H54 (cell line): ENCODE measurements around the gene MISP3.

Experiments
- DNase-seq: peaks from one replicate; pipeline ENCODE4 v3.0.0; 2011; ENCODE audit warnings: low spot score, mixed read lengths; ENCODE audit not compliant: insufficient read length
- FAIRE-seq: peaks from 3 replicates; lab custom pipeline; 2011; peaks lifted over from hg19 to GRCh38; lab: Jason Lieb, UNC
- POLR2A ChIP-seq: IDR thresholded peaks from 2 replicates; pipeline ENCODE4 v1.6.1; 2011; ENCODE audit warnings: low read depth, mild to moderate bottlenecking, low read length

The MISP3 gene

DNA sequence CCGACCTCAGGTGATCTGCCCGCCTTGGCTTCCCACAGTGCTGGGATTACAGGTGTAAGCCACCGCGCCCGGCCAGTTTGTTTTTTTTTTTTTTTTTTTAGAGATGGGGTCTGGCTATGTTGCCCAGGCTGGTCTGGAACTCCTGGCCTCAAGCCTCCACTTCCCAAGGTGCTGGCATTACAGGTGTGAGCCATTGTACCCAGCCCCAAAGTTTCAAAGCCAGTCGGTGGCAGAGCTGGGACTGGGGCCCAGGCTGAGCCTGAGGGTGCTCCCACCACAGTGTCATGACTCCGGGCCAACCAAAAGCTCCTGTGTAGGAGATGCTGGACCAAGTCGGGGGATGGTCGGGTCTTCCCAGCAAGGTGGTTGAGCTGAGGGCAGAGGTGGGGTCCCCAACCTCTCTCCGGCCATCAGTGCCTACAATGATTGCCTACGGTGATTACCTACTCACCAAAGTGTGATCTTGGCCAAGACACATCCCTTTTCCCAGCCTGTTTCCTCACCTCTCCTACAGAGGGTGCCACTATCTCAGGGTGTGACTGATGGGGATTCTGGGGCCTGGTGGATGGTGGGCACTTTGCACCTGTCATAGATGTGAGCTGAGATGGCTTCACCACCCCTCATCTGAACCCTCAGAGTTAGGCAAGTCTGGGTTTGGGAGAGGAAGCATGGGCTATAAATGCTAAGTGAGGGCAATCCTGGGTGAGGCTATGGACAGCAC, 23.8 kb downstream of the MISP3 start:
- TF ChIP-seq POLR2A = no peak
- no peak for FAIRE-seq

DNA sequence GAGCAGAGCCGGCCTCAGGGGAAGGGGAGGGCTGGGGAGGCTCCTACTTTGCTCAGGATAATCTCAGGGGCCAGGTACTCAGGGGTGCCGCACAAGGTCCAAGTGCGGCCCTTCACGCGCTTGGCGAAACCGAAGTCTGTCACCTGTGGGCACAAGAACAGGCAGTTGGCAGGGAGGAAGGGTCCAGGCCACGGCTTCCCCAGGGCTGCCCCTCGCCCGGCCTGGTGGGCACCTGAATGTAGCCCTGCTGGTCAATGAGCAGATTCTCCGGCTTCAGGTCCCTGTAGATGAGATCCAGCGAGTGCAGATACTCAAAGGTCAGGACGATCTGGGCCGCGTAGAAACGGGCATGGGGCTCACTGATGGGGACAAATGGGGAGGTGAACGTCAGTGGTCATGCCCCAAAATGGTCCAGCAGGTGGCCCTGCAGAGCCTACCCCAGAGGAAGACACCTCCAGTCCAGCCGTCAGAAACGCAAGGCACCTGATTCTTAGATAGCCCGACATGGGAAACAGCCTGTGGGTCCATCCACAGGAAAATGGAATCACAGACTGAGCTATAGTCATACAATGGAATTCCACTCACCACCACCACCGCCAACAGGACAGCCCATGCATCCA, 25.1 kb downstream of the MISP3 start:
- no peak for FAIRE-seq
- no peak for TF ChIP-seq POLR2A
- no peak for DNase-seq

More for the DNA sequence above, 23.8 kb downstream of the MISP3 start:
- DNase-seq = no peak

DNA sequence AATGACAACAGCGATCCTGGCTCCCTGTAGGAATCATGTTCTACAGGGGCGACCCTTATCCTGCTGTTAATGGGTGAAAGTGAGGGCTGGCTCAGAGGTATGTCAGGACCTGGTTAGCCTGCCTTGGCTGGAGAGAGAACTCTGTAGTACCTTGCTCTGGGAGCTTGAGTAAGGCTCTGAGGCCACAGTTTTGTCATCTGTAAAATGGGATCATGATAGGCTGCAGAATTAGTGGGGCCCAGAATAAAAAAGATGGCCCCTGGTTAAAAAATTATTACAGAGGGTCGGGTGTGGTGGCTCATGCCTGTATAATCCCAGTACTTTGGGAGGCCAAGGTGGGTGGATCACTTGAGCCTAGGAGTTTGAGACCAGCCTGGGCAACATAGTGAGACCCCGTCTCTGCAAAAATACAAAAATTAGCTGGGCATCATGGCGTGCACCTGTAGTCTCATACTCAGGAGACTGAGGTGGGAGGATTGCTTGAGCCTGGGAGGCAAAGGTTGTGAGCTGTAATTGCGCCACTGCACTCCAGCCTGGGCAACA, 28.5 kb downstream of the MISP3 start:
- FAIRE-seq = no peak
- no peak for TF ChIP-seq POLR2A
- no peak for DNase-seq

DNA sequence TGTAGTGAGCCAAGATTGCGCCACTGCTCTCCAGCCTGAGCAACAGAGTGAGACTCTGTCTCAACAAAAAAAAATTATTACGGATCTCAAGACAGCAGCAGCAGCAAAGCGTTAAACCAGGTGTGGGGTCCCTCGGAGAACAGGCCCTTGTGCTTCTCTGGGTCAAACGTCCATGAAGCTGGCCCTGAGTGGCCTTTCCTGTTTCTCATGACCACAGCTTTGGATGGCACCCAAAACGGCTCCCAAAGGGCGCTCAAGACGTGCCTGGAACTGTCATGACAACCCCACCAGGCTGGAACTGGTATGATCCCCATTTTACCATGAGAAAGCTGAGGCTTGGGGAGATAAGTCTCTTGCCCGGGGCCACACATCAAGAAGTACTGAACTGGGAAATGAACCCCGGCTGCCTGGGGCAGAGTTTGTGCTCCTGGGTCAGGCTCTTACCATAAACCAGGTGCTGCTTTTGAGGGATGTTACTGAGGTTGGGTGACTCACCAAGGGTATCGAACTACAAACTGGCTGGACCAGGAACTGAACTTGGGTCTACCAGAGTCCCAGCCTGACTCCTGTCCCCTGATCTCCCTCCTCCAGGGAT, 29.6 kb downstream of the MISP3 start:
- TF ChIP-seq POLR2A = no peak
- no peak for DNase-seq
- no peak for FAIRE-seq

DNA sequence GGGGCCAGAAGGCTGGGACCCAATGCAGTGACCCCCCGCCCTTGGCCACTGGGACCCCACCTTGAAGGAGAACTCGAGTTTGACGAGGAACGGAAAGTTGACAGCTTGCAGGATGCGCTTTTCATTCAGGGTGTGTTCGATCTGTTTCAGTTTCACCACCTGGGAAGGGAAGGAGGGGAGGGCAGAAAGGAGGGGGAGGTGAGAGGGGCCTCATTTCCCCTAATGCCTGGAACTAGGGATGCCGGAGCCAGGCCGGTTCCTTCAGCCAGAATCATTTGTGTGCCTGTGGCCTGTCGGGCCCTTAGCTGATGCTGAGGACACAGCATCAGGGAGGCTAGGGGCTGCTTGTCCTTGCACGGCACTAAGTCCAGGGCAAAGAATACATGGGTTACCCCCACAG, 30.2 kb downstream of the MISP3 start:
- TF ChIP-seq POLR2A = no peak
- FAIRE-seq (no peak), DNase-seq (no peak)

DNA sequence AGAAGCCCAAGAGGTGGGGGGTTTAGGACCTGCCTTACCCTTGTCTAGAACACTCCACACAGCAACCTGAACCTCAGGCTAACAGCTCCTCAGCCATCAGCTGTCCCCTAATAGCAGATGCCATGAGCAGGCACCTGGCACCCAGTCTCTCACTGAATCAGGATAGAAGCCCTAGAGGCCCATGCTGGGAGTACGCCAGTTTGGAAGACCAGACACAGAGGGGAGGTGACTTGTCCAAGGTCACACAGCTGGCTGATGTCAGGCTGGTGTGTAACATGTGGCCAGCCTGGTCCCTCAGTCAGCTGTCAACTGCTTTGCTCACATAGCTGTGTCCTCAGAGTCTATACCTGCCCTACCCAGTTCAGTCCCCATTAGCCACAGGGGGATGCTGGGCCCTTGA, 30.7 kb downstream of the MISP3 start:
- FAIRE-seq = no peak
- DNase-seq = no peak
- no peak for TF ChIP-seq POLR2A

DNA sequence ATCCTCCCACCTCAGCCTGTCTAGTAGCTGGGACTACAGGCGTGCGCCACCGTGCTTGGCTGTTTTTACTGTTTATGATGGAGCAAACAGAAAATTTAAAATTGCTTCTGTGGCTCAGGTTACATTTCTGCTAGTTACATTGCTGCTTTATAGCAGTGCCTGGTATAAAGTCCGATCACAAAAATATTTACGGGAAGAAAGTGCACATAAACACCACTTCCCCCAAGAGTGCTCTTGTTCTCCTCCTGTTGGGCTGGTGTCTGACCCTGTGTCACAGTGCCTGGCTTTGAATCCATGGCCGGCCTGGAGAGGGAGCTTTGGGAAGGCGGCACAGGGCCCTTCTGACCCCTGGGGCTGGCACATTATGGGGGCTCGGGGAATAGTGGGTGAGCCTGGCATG, 33.1 kb downstream of the MISP3 start:
- DNase-seq = no peak
- TF ChIP-seq POLR2A = no peak
- no peak for FAIRE-seq

DNA sequence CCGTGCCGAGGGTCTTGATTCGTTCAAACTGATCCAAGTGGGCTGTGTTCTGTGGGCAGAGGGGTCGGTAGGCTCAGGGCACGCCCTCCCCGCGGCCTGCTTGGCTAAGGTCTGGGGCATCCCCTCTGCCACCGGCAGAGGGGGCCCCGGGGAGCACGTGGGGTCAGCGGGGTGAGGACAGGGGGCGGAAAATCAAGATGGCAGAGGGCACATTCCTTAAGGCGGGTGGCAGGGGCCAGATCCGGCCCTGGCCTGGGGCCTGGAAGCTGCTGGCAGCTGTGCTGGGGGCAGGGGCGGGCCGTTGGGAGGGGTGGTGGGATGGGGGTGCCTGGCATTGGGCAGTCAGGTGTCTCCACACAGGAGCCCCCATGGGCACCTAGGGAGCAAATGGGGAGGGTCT, 34.3 kb downstream of the MISP3 start:
- no peak for FAIRE-seq
- no peak for TF ChIP-seq POLR2A
- DNase-seq = no peak

DNA sequence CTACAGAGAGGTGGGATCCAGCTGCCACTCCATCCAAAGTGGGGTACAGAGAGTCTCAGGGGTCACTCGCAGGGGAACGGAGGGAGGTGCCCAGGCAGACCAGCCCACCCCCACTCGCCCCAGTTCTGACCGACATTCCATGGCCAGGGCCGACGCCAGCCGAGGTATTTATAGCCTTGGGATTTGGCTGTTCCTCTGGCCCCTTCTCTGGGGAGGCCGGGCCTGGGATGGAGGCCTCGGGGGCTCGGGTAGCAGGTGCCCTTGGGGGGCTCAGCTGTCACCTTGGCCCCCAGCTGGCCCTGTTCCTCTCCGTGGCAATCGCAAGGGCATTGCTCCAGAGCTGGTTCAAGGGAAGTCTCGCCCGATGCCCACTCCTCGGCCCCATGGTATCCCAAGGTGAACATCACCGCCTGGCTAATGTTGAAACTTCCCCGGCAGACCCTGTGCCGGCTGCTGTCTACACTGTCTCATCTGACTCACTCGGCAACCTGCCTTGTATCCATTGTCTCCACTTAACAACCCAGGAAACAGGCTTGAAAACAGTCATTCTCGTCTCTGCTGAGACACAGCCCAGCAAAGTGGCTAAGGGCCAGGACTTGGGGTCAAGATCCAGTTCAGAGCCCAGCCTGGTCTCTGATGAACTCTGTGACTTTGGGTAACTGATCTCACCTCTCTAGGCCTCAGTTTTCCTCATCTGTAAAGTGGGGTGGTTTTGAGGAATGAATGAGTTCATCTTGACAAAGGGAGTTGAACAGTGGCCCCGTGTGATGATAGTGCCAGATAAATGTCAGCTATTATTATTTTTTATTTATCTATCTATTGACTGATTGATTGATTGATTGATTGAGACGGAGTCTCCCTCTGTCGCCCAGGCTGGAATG, 35.2 kb downstream of the MISP3 start:
- DNase-seq (no peak), FAIRE-seq (no peak)
- no peak for TF ChIP-seq POLR2A

DNA sequence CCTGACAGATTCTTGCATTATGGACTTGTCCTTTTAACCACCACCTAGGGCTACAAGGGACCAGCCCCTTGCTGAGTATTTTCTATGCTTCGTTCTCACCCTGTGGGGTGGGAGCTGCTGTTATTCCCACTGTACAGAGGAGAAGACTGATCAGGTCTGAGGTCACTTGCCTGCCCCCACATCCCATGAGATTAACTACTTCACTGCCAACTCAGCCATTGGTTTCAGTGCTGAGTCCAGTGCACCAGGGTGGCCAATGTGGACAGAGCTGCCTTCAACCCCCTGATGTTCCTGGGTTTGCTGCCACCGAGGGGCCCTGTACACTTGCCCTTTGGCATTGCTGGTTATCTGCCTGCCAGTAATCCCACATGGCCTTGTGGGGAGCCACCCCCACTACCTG, 38.1 kb downstream of the MISP3 start:
- DNase-seq (no peak), FAIRE-seq (no peak)
- no peak for TF ChIP-seq POLR2A

DNA sequence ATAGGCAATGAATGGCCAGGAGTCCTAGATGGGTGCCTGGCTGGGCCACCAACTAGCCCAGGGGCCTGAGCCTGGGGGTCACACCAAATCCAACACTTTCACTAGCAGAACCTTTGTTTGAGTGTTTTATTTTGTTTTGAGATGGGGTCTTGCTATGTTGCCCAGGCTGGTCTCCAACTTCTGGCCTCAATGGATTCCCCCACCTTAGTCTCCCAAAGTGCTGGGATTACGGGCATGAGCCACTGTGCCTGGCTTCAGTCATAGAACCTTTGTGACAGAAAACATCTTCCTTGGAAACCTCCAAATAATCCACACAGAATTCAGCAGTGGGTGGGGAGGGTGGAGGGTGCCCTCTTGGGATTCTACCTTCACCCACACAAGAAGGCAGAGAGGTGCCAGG, 38.9 kb downstream of the MISP3 start:
- DNase-seq (no peak), FAIRE-seq (no peak)
- TF ChIP-seq POLR2A = no peak

DNA sequence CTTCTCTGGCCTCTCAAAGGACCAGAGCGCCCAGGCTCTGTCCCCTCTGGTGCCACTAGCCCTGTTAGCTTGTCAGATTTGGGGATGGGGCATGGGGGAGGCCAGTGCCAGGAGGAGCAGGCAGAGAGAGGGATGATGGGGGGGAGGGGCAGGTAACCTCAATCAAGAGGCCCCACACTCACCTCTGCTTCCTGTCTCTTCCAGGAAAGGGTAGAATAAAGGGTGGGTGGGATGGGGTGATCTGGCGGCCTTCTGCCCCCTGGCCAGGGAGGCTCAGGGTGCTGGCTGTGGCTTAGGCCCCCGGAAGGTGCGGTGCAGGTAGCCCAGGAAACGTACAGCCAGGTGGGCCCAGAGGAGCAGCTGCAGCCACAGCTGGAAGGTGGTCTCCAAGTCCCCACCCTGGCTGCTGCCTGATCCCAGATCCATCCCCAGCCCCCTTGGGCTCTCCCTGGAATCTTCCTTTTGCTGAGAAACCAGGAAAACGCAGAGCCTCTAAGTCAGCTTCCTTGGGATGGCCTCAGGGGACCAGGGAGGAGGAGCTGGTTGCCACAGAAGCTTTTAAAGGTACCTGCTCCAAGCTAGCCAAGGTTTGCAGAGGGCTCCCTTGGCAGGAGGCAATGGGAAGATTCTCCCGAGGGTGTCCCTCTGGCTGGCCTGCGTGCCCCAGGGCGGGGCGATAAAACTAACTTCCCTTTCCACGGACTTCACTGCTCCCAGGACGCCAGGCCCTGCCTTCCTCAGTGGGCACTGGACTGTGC, 39.6 kb downstream of the MISP3 start:
- no peak for FAIRE-seq
- DNase-seq = no peak
- TF ChIP-seq POLR2A = no peak

DNA sequence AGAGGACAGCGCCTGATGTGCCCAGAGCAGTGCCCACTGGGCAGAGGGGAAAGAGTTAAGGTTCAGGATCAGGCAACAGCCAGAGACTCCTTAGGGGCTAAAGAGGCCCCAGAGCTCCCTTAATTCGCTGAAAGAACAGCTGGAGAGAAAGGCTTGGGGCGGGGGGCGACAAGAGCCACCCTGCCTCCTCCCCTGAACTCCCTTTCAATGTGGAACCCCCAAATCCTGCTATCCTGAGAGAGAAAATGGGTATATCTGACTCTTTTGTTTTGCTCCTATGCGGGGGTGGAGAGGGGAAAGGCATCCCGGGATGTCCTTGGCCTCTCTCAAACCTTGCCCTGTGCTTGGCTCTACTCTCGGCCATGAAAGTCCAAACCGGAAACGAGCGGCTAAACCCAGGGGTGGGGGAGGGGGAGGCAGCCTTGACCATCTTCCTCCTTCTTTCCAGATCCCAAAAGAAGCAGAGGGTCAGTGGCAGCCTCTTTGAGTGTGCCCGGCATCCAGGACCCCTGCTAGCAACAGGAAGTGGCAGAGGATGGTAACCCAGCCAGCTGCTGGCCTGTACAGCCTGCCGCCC, 40.3 kb downstream of the MISP3 start:
- FAIRE-seq (no peak), DNase-seq (no peak)
- no peak for TF ChIP-seq POLR2A
